MG63 (cell line): ENCODE data around the gene RABGAP1L. TPM values are rescaled to one million over a fixed set of nuclear protein-coding genes. Genes with fewer than 3 reads are reported as not detected.

Experiments
- total RNA-seq: library from RNA; depleted of rRNA; stranded (reverse); fragments of >200 nt; shearing (Covaris generic); gene quantifications from 2 replicates; pipeline ENCODE4 v1.2.3, GENCODE V29; 2014; ENCODE audit warnings: low replicate concordance; rRNA removed

RABGAP1L gene
- total RNA-seq, 1 experiment from 2014 or later: 14.8 TPM

Other genes with a start within 250 kb of the RABGAP1L start
- gene SERPINC1, start 242.2 kb upstream of the RABGAP1L start, total RNA-seq: not detected in 2 replicates
- gene RC3H1, start 137.2 kb upstream of the RABGAP1L start, total RNA-seq: 6.6 and 13.1 TPM in 2 replicates